GM12891 (cell line): ENCODE data around the gene PSEN2.

Experiments used
- POLR2A ChIP-seq: IDR thresholded peaks from 2 replicates; pipeline ENCODE4 v1.6.1; 2011; ENCODE audit warnings: low read depth, low read length, control low read depth
- POLR2AphosphoS5 ChIP-seq: IDR thresholded peaks from 2 replicates; pipeline ENCODE4 v1.6.1; 2011; ENCODE audit warnings: low read depth, low read length, control low read depth
- SPI1 ChIP-seq: IDR thresholded peaks from 2 replicates; pipeline ENCODE4 v1.6.1; 2011; ENCODE audit warnings: low read depth, low read length, control low read depth
- TAF1 ChIP-seq: IDR thresholded peaks from 2 replicates; pipeline ENCODE4 v1.6.1; 2011; ENCODE audit warnings: low read depth, low read length, control low read depth

- TF ChIP-seq POLR2AphosphoS5 (no peak), POLR2A (no peak), SPI1 (0 out of 2 replicates have a peak, but pooled peaks have one; percentile 2), TAF1 (no peak)
Measured at GRCh38 chr1:226870401-226871279, at the start of gene PSEN2.
